Esophagus squamous epithelium (tissue), 5 donors: ENCODE results near the gene ARSA. TPM values are rescaled to one million over a fixed set of nuclear protein-coding genes. Genes with fewer than 3 reads are reported as not detected.
A peak's percentile ranks its signal among the peaks of the same experiment; 100 is the strongest.

Source experiments
- DNase-seq: peaks from one replicate; lab custom pipeline; 2025; lab: John Stamatoyannopoulos, UW
- H3K27ac ChIP-seq, 4 donors: fragments of 200-600 bp; sonication (generic); one replicate each; pipeline ENCODE4 v1.5.1; 2016 to 2019; ENCODE audit warnings: mild to moderate bottlenecking in 1 of 4
- H3K27me3 ChIP-seq, 4 donors: fragments of 200-600 bp; sonication (generic); 1 replicate in 3 of 4; 2 replicates in 1 of 4; pipeline versions ENCODE4 v1.5.1 to v1.6.0; 2017 to 2021; ENCODE audit warnings: antibody characterized with exemption in 1 of 4
- H3K36me3 ChIP-seq, 3 donors: fragments of 200-600 bp; sonication (generic); one replicate each; pipeline ENCODE4 v1.5.1; 2016 to 2019
- H3K4me1 ChIP-seq, 3 donors: fragments of 200-600 bp; sonication (generic); one replicate each; pipeline ENCODE4 v1.5.1; 2017 to 2019
- H3K4me3 ChIP-seq, 4 donors: fragments of 200-600 bp; sonication (generic); 1 replicate in 3 of 4; 2 replicates in 1 of 4; pipeline ENCODE4 v1.5.1; 2016 to 2019; ENCODE audit warnings: mild to moderate bottlenecking in 2 of 4, moderate library complexity in 1 of 4
- H3K9me3 ChIP-seq, 3 donors: fragments of 200-600 bp; sonication (generic); one replicate each; pipeline ENCODE4 v1.5.1; 2016 to 2019
- CTCF ChIP-seq, 6 experiments: fragments of 450-650 bp in 4 of 6; fragments of 200-600 bp in 2 of 6; sonication (generic) in 2 of 6; IDR thresholded peaks; one replicate each; pipeline ENCODE4 v1.5.1; 2016 to 2019; ENCODE audit warnings: antibody characterized with exemption in 6 of 6, mild to moderate bottlenecking in 4 of 6, moderate library complexity in 4 of 6
- POLR2A ChIP-seq, 4 donors: fragments of 450-650 bp; IDR thresholded peaks; one replicate each; pipeline ENCODE4 v1.6.1; 2017; ENCODE audit warnings: antibody characterized with exemption in 4 of 4, mild to moderate bottlenecking in 4 of 4, moderate library complexity in 3 of 4
- WGBS, 2 donors: methylation state at CpG; one replicate each; pipeline ENCODE4 v1.1.5; 2018; 5-methylcytosine and 5-hydroxymethylcytosine counted together
- intact Hi-C: fragments of 100-400 bp; cut with DNase I; formaldehyde crosslinking; loops from one replicate; pipeline ENCODE4 v1.15.0; 2022
- total RNA-seq, 4 donors: library from RNA; depleted of rRNA; stranded (reverse); fragments of >200 nt; gene quantifications; one replicate each; pipeline ENCODE4 v1.1.0, GENCODE V29; 2016
- donor health status: DM: yes; HTN: yes; CAD: no.

The ARSA gene
- total RNA-seq, 4 donors from 2014 or later = 18.7 to 47.0 (median 28.6) TPM

GRCh38 chr22:50672041-50672440 lies 44.1 kb upstream of the ARSA start:
- Histone ChIP-seq H3K27me3 (peaks cover 0 to 62% (median 8%) of the 10 kb centered on the region in 4 donors), H3K4me3 (no peak overlapping the region)

GRCh38 chr22:50671641-50672040 lies 43.7 kb upstream of the ARSA start:
- intact Hi-C loops = no loop called here
- Histone ChIP-seq H3K27ac (peak overlapping the region; percentile 41 to 83 (median 68)), H3K4me1 (peaks cover 7 to 39% (median 15%) of the 10 kb centered on the region in 3 donors), H3K36me3 (no peaks in the 10 kb centered on the region), H3K27me3 (peaks cover 0 to 62% (median 8%) of the 10 kb centered on the region in 4 donors), H3K9me3 (no peaks in the 10 kb centered on the region), H3K4me3 (no peak overlapping the region)
- DNase-seq = no peak
- 17 to 59% methylated on average over 4 to 11 of the region's 11 CpGs for WGBS, 2 donors
- TF ChIP-seq CTCF (IDR thresholded peaks at IDR 0.05) (no peak), POLR2A (IDR thresholded peaks at IDR 0.05) (no peak)

More at GRCh38 chr22:50672041-50672440, 44.1 kb upstream of the ARSA start:
- WGBS, 2 donors = 17 to 72% methylated on average over 2 to 3 of the region's 8 CpGs
- Histone ChIP-seq H3K9me3 (no peaks in the 10 kb centered on the region), H3K36me3 (no peaks in the 10 kb centered on the region), H3K27ac (peak overlapping the region; percentile 41 to 83 (median 68)), H3K4me1 (peaks cover 11 to 43% (median 15%) of the 10 kb centered on the region in 3 donors)
- no peak for DNase-seq
- intact Hi-C loops = no loop called here
- TF ChIP-seq POLR2A (IDR thresholded peaks at IDR 0.05) (no peak), CTCF (IDR thresholded peaks at IDR 0.05) (no peak)

GRCh38 chr22:50670914-50671538 lies 43.1 kb upstream of the ARSA start:
- DNase-seq = no peak
- 58 to 65% methylated on average over 2 to 10 of the region's 10 CpGs for WGBS, 2 donors
- Histone ChIP-seq H3K36me3 (no peaks in the 10 kb centered on the region), H3K27me3 (peaks cover 0 to 60% (median 8%) of the 10 kb centered on the region in 4 donors), H3K4me1 (peaks cover 7 to 37% (median 15%) of the 10 kb centered on the region in 3 donors), H3K9me3 (no peaks in the 10 kb centered on the region), H3K27ac (peak overlapping the region in 3 of 4 donors; percentile 41 to 83 (median 77)), H3K4me3 (no peak overlapping the region)
- TF ChIP-seq CTCF (IDR thresholded peaks at IDR 0.05) (no peak), POLR2A (IDR thresholded peaks at IDR 0.05) (no peak)
- intact Hi-C loops = no loop called here

GRCh38 chr22:50670513-50670912 lies 42.6 kb upstream of the ARSA start:
- Histone ChIP-seq H3K27me3 (peaks cover 0 to 55% (median 8%) of the 10 kb centered on the region in 4 donors), H3K27ac (peak overlapping the region in 3 of 4 donors; percentile 41 to 83 (median 77)), H3K4me3 (no peak overlapping the region), H3K4me1 (peaks cover 7 to 34% (median 15%) of the 10 kb centered on the region in 3 donors), H3K9me3 (no peaks in the 10 kb centered on the region), H3K36me3 (no peaks in the 10 kb centered on the region)
- WGBS, 2 donors = 49 to 60% methylated on average over 4 of the region's 4 CpGs
- TF ChIP-seq CTCF (IDR thresholded peaks at IDR 0.05) = no peak
- intact Hi-C loops = no loop called here
- DNase-seq = no peak

GRCh38 chr22:50665738-50666137 lies 37.8 kb upstream of the ARSA start:
- Histone ChIP-seq H3K4me1 (no peaks in the 10 kb centered on the region), H3K27ac (no peak overlapping the region), H3K36me3 (no peaks in the 10 kb centered on the region), H3K9me3 (no peaks in the 10 kb centered on the region), H3K4me3 (no peak overlapping the region), H3K27me3 (peaks cover 0 to 15% (median 0%) of the 10 kb centered on the region in 4 donors)
- no peak for TF ChIP-seq POLR2A (IDR thresholded peaks at IDR 0.05)
- no peak for TF ChIP-seq CTCF (IDR thresholded peaks at IDR 0.05)
- intact Hi-C loops = no loop called here
- 60% methylated on average over 2 of the region's 2 CpGs for WGBS, 2 donors
- DNase-seq = no peak
